Measurements from ENCODE around the gene ZNF639. TPM values are rescaled to one million over a fixed set of nuclear protein-coding genes. Genes with fewer than 3 reads are reported as not detected.

ZNF639 gene
- polyA plus RNA-seq, 1 donor (not counting 4 experiments of a cell fraction or from before 2014, with no cell fraction given), result 15.8 TPM

- no peak overlapping the region for H3K9ac ChIP-seq (ENCODE audit: control insufficient read depth, extremely low read depth, insufficient read depth, low read length)
- TF ChIP-seq EZH2 (IDR thresholded peaks at IDR 0.05; ENCODE audit: low read length) (no peak), CTCF (optimal IDR thresholded peaks at IDR 0.05 in 1 of 3, IDR thresholded peaks at IDR 0.05 in 1 of 3, conservative IDR thresholded peaks at IDR 0.05 in 1 of 3; ENCODE audit: extremely low read depth in 1 of 3, insufficient read depth in 2 of 3, low read length in 3 of 3) (no peak)
- H3K27me3 ChIP-seq (ENCODE audit: control insufficient read depth, extremely low read depth, insufficient read depth, low read length), result no peaks in the 10 kb centered on the region
- no peak overlapping the region for H3K4me2 ChIP-seq (ENCODE audit: control insufficient read depth, extremely low read depth, insufficient read depth, low read depth, low read length)
- no peaks in the 10 kb centered on the region for H3K79me2 ChIP-seq (ENCODE audit: control insufficient read depth, insufficient read depth, low read length)
- dilution Hi-C loops (cut with MboI; ENCODE audit: extremely low pct_ligation_motif_present, low sequenced_read_pairs), result no loop called here
- DNase-seq (ENCODE audit: low read depth, low spot score), result no peak
- H3K4me3 ChIP-seq (ENCODE audit: control insufficient read depth in 2 of 3, extremely low read depth in 1 of 3, insufficient read depth in 2 of 3, low read depth in 1 of 3, low read length in 3 of 3), result no peak overlapping the region
- no peak for FAIRE-seq
- no peaks in the 10 kb centered on the region for H3K36me3 ChIP-seq (ENCODE audit: control insufficient read depth in 2 of 2, extremely low read depth in 1 of 2, insufficient read depth in 2 of 2, low read length in 2 of 2)
- no peaks in the 10 kb centered on the region for H3K9me1 ChIP-seq (ENCODE audit: control insufficient read depth, extremely low read depth, insufficient read depth, low read length)
- no peaks in the 10 kb centered on the region for H4K20me1 ChIP-seq (ENCODE audit: control insufficient read depth, extremely low read depth, insufficient read depth, low read length)
- no peaks in the 10 kb centered on the region for H3K9me3 ChIP-seq (ENCODE audit: control insufficient read depth, low read depth, low read length)
- H3K27ac ChIP-seq (ENCODE audit: control insufficient read depth, insufficient read depth, low read length), result no peak overlapping the region
- H2AFZ ChIP-seq (ENCODE audit: control insufficient read depth, low read length), result no peak overlapping the region
- H3K4me1 ChIP-seq (ENCODE audit: control insufficient read depth, extremely low read depth, insufficient read depth, low read length), result no peaks in the 10 kb centered on the region
Observed at GRCh38 chr3:179276001-179276400, 46.8 kb upstream of the ZNF639 start.

GRCh38 chr3:179276743-179277142 is 46.1 kb upstream of the ZNF639 start:
- dilution Hi-C loops (cut with MboI; ENCODE audit: extremely low pct_ligation_motif_present, low sequenced_read_pairs), result no loop called here
- FAIRE-seq, result no peak
- H4K20me1 ChIP-seq (ENCODE audit: control insufficient read depth, extremely low read depth, insufficient read depth, low read length), result no peaks in the 10 kb centered on the region
- H2AFZ ChIP-seq (ENCODE audit: control insufficient read depth, low read length), result no peak overlapping the region
- no peak overlapping the region for H3K4me3 ChIP-seq (ENCODE audit: control insufficient read depth in 2 of 3, extremely low read depth in 1 of 3, insufficient read depth in 2 of 3, low read depth in 1 of 3, low read length in 3 of 3)
- no peaks in the 10 kb centered on the region for H3K36me3 ChIP-seq (ENCODE audit: control insufficient read depth in 2 of 2, extremely low read depth in 1 of 2, insufficient read depth in 2 of 2, low read length in 2 of 2)
- H3K27ac ChIP-seq (ENCODE audit: control insufficient read depth, insufficient read depth, low read length), result no peak overlapping the region
- H3K4me2 ChIP-seq (ENCODE audit: control insufficient read depth, extremely low read depth, insufficient read depth, low read depth, low read length), result no peak overlapping the region
- no peaks in the 10 kb centered on the region for H3K27me3 ChIP-seq (ENCODE audit: control insufficient read depth, extremely low read depth, insufficient read depth, low read length)
- no peaks in the 10 kb centered on the region for H3K9me3 ChIP-seq (ENCODE audit: control insufficient read depth, low read depth, low read length)
- no peaks in the 10 kb centered on the region for H3K4me1 ChIP-seq (ENCODE audit: control insufficient read depth, extremely low read depth, insufficient read depth, low read length)
- no peaks in the 10 kb centered on the region for H3K9me1 ChIP-seq (ENCODE audit: control insufficient read depth, extremely low read depth, insufficient read depth, low read length)
- no peak for TF ChIP-seq CTCF (optimal IDR thresholded peaks at IDR 0.05 in 1 of 3, IDR thresholded peaks at IDR 0.05 in 1 of 3, conservative IDR thresholded peaks at IDR 0.05 in 1 of 3; ENCODE audit: extremely low read depth in 1 of 3, insufficient read depth in 2 of 3, low read length in 3 of 3)
- TF ChIP-seq EZH2 (IDR thresholded peaks at IDR 0.05; ENCODE audit: low read length), result no peak
- H3K79me2 ChIP-seq (ENCODE audit: control insufficient read depth, insufficient read depth, low read length), result no peaks in the 10 kb centered on the region
- no peak for DNase-seq (ENCODE audit: low read depth, low spot score)
- H3K9ac ChIP-seq (ENCODE audit: control insufficient read depth, extremely low read depth, insufficient read depth, low read length), result no peak overlapping the region
